HepG2 (cell line): ENCODE results near the gene ARHGAP5. TPM values are rescaled to one million over a fixed set of nuclear protein-coding genes. Genes with fewer than 3 reads are reported as not detected.

ENCODE experiments used
- ATAC-seq: fragments of 200-7000 bp; cut with Tn5 transposase; 3 replicates; pipeline ENCODE4 v1.9.1; 2020; ENCODE audit warnings: mild to moderate bottlenecking, moderate library complexity
- BruUV-seq: library from RNA; stranded (reverse); fragments of 400-500 nt; replicated peaks from 2 replicates; lab custom pipeline; 2021; lab: Mats Ljungman, UMichigan
- CTCF ChIA-PET: fragments of 300-600 bp; formaldehyde crosslinking; extraction: SDS; loops from one replicate; lab custom pipeline; 2021; ENCODE audit warnings: low total read pairs, inconsistent platforms, low intra/inter-chr PET ratio; lab: Yijun Ruan, JAX
- POLR2A ChIA-PET: fragments of 350-600 bp; sonication (Branson Sonifier 250); formaldehyde crosslinking; loops from one replicate; lab custom pipeline; 2020; ENCODE audit warnings: antibody characterized with exemption, inconsistent platforms; lab: Yijun Ruan, JAX
- DNase-seq: peaks from one replicate; pipeline ENCODE4 v3.0.0-alpha.2; 2015; ENCODE audit warnings: low spot score
- FAIRE-seq: peaks from 3 replicates; lab custom pipeline; 2011; peaks lifted over from hg19 to GRCh38; lab: Jason Lieb, UNC
- H2AFZ ChIP-seq: one replicate; pipeline ENCODE4 v1.6.1; 2011; ENCODE audit warnings: low read length, inconsistent platforms
- H3K27ac ChIP-seq: fragments of 300-600 bp; 3 replicates; pipeline ENCODE4 v1.8.0; 2011; ENCODE audit warnings: mixed run types, mild to moderate bottlenecking, mixed read lengths, low read length, inconsistent platforms; ENCODE audit not compliant: insufficient read depth; ENCODE audit errors: extremely low read length
- H3K27me3 ChIP-seq, 2 experiments: fragments of 200-600 bp in 1 of 2; 2 replicates in 1 of 2; 3 replicates in 1 of 2; pipeline versions ENCODE4 v1.6.0 to v1.8.0; 2011; ENCODE audit warnings: low read length in 2 of 2, mild to moderate bottlenecking in 2 of 2, moderate library complexity in 2 of 2, inconsistent platforms in 1 of 2; ENCODE audit not compliant: insufficient read depth in 2 of 2, control insufficient read depth in 1 of 2
- H3K36me3 ChIP-seq, 2 experiments: fragments of 200-600 bp in 1 of 2; replicated peaks in 1 of 2; 2 replicates in 1 of 2; 3 replicates in 1 of 2; pipeline versions ENCODE4 v1.5.1 to v1.8.0; 2011; ENCODE audit warnings: low read length in 2 of 2, inconsistent platforms in 1 of 2; ENCODE audit not compliant: insufficient read depth in 2 of 2, control insufficient read depth in 1 of 2
- H3K4me1 ChIP-seq: 2 replicates; pipeline ENCODE4 v1.5.1; 2012; ENCODE audit warnings: low read length, inconsistent platforms; ENCODE audit not compliant: insufficient read depth
- H3K4me2 ChIP-seq: 2 replicates; pipeline ENCODE4 v1.6.0; 2011; ENCODE audit warnings: low read depth, low read length, inconsistent platforms
- H3K4me3 ChIP-seq, 3 experiments: fragments of 200-600 bp in 1 of 3; sonication (generic), shearing (Covaris generic) in 1 of 3; replicated peaks in 1 of 3; 2 replicates each; pipeline ENCODE4 v1.5.1; 2011 to 2016; ENCODE audit warnings: low read length in 3 of 3, inconsistent platforms in 2 of 3, low read depth in 2 of 3, mild to moderate bottlenecking in 2 of 3, control low read depth in 1 of 3, mixed read lengths in 1 of 3; ENCODE audit not compliant: insufficient read depth in 1 of 3
- H3K79me2 ChIP-seq: one replicate; pipeline ENCODE4 v1.6.1; 2011; ENCODE audit warnings: low read length, inconsistent platforms; ENCODE audit not compliant: insufficient read depth
- H3K9ac ChIP-seq: 2 replicates; pipeline ENCODE4 v1.6.0; 2011; ENCODE audit warnings: mild to moderate bottlenecking, low read depth, low read length, inconsistent platforms; ENCODE audit not compliant: insufficient read depth
- H3K9me3 ChIP-seq: 2 replicates; pipeline ENCODE4 v1.5.1; 2012; ENCODE audit warnings: mild to moderate bottlenecking, low read length
- H4K20me1 ChIP-seq: 2 replicates; pipeline ENCODE4 v1.6.0; 2011; ENCODE audit warnings: inconsistent platforms, mild to moderate bottlenecking, low read length, moderate library complexity; ENCODE audit not compliant: insufficient read depth
- FLYWCH1 ChIP-seq: sonication (generic); formaldehyde crosslinking; IDR thresholded peaks from 2 replicates; pipeline ENCODE4 v1.8.1; 2023; ENCODE audit warnings: mild to moderate bottlenecking, missing genetic modification reagents
- FOXA3 ChIP-seq: IDR thresholded peaks from 2 replicates; pipeline ENCODE4 v1.6.1; 2016; ENCODE audit warnings: missing genetic modification reagents, missing compliant biosample characterization
- THRA ChIP-seq: sonication (generic); formaldehyde crosslinking; IDR thresholded peaks from 2 replicates; pipeline ENCODE4 v1.4.0; 2020; ENCODE audit warnings: missing genetic modification reagents, borderline replicate concordance
- ZFP36 ChIP-seq: fragments of 150-350 bp; IDR thresholded peaks from 2 replicates; pipeline ENCODE4 v1.6.1; 2018; ENCODE audit warnings: borderline replicate concordance, low read length, low read depth; ENCODE audit not compliant: partially characterized antibody
- ZFP37 ChIP-seq: sonication (generic); formaldehyde crosslinking; IDR thresholded peaks from 2 replicates; pipeline ENCODE4 v1.4.0; 2020; ENCODE audit warnings: missing genetic modification reagents, borderline replicate concordance
- ZNF264 ChIP-seq: sonication (generic); formaldehyde crosslinking; IDR thresholded peaks from 2 replicates; pipeline ENCODE4 v1.4.0; 2020; ENCODE audit warnings: missing genetic modification reagents
- WGBS: methylation state at CpG from one replicate; pipeline ENCODE4 v1.1.6; 2017; ENCODE audit warnings: low lambda C conversion rate; 5-methylcytosine and 5-hydroxymethylcytosine counted together
- in situ Hi-C: cut with HindIII; loops from 2 replicates; pipeline ENCODE4 v1.10.0; 2017; ENCODE audit warnings: low pct_unique_long_range_greater_than_20kb; ENCODE audit not compliant: extremely low pct_ligation_motif_present
- intact Hi-C: fragments of 100-400 bp; cut with micrococcal nuclease; formaldehyde crosslinking; loops from one replicate; pipeline ENCODE4 v1.10.0; 2022; ENCODE audit not compliant: unreplicated experiment
- polyA plus RNA-seq, 8 experiments: library from polyadenylated mRNA; depleted of rRNA in 3 of 8; stranded (reverse) in 7 of 8; unstranded in 1 of 8; fragments of >200 nt; fragmentation: Illumina TruSeq in 4 of 8; extraction: Trizol in 4 of 8; gene quantifications; 2 replicates each; pipeline versions ENCODE4 v1.2.1 to v1.2.3, GENCODE V29; 2011 to 2016; ENCODE audit warnings: low read depth in 4 of 8, missing spikeins in 1 of 8, mixed read lengths in 1 of 8; ENCODE audit not compliant: insufficient read depth in 1 of 8
- total RNA-seq, 5 experiments: library from RNA; depleted of rRNA; stranded (reverse); fragments of >200 nt; fragmentation: Illumina TruSeq; extraction: Trizol; gene quantifications; 2 replicates each; pipeline ENCODE4 v1.2.3, GENCODE V29; 2016; ENCODE audit warnings: low read depth in 1 of 5
- TF ChIP-seq, protein P1 (sequence below): sonication (generic); formaldehyde crosslinking; IDR thresholded peaks from one replicate; pipeline ENCODE4 v1.5.1; 2020; ENCODE audit warnings: mild to moderate bottlenecking, missing genetic modification reagents; ENCODE audit errors: not compliant biosample characterization
- TF ChIP-seq, protein P2 (sequence below): sonication (generic); formaldehyde crosslinking; IDR thresholded peaks from 2 replicates; pipeline ENCODE4 v1.5.1; 2020; ENCODE audit warnings: missing genetic modification reagents, mild to moderate bottlenecking, borderline replicate concordance
- TF ChIP-seq, protein P3 (sequence below): sonication (generic); formaldehyde crosslinking; IDR thresholded peaks from 2 replicates; pipeline ENCODE4 v1.5.0; 2020; ENCODE audit warnings: missing genetic modification reagents, mild to moderate bottlenecking, borderline replicate concordance

The ARHGAP5 gene
- total and polyA plus RNA-seq, 2 of the 13 experiments (the other 11 are each of a cell fraction or from before 2014, with no cell fraction given) = 33.7 to 144 TPM

GRCh38 chr14:32064931-32065330 is 12.2 kb upstream of the ARHGAP5 start:
- FAIRE-seq = no peak
- Histone ChIP-seq H4K20me1 (no peaks in the 10 kb centered on the region), H3K36me3 (no peaks in the 10 kb centered on the region)
- CTCF ChIA-PET = no interaction called here
- intact Hi-C loops = no loop called here
- POLR2A ChIA-PET = no interaction called here
- TF ChIP-seq, protein P1, sequence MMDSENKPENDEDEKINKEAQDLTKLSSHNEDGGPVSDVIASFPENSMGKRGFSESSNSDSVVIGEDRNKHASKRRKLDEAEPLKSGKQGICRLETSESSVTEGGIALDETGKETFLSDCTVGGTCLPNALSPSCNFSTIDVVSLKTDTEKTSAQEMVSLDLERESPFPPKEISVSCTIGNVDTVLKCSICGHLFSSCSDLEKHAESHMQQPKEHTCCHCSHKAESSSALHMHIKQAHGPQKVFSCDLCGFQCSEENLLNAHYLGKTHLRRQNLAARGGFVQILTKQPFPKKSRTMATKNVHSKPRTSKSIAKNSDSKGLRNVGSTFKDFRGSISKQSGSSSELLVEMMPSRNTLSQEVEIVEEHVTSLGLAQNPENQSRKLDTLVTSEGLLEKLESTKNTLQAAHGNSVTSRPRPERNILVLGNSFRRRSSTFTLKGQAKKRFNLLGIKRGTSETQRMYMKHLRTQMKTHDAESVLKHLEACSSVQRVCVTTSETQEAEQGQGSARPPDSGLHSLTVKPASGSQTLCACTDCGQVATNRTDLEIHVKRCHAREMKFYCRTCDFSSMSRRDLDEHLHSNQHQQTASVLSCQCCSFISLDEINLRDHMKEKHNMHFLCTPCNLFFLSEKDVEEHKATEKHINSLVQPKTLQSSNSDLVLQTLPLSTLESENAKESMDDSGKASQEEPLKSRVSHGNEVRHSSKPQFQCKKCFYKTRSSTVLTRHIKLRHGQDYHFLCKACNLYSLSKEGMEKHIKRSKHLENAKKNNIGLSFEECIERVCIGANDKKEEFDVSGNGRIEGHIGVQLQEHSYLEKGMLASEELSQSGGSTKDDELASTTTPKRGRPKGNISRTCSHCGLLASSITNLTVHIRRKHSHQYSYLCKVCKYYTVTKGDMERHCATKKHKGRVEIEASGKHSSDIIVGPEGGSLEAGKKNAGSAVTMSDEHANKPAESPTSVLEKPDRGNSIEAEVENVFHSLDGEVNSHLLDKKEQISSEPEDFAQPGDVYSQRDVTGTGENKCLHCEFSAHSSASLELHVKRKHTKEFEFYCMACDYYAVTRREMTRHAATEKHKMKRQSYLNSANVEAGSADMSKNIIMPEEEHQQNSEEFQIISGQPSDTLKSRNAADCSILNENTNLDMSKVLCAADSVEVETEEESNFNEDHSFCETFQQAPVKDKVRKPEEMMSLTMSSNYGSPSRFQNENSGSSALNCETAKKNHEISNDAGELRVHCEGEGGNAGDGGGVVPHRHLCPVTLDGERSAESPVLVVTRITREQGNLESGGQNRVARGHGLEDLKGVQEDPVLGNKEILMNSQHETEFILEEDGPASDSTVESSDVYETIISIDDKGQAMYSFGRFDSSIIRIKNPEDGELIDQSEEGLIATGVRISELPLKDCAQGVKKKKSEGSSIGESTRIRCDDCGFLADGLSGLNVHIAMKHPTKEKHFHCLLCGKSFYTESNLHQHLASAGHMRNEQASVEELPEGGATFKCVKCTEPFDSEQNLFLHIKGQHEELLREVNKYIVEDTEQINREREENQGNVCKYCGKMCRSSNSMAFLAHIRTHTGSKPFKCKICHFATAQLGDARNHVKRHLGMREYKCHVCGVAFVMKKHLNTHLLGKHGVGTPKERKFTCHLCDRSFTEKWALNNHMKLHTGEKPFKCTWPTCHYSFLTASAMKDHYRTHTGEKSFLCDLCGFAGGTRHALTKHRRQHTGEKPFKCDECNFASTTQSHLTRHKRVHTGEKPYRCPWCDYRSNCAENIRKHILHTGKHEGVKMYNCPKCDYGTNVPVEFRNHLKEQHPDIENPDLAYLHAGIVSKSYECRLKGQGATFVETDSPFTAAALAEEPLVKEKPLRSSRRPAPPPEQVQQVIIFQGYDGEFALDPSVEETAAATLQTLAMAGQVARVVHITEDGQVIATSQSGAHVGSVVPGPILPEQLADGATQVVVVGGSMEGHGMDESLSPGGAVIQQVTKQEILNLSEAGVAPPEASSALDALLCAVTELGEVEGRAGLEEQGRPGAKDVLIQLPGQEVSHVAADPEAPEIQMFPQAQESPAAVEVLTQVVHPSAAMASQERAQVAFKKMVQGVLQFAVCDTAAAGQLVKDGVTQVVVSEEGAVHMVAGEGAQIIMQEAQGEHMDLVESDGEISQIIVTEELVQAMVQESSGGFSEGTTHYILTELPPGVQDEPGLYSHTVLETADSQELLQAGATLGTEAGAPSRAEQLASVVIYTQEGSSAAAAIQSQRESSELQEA (CRISPR knock-in tag) = no peak
- no peak for TF ChIP-seq ZFP37 (CRISPR knock-in tag)
- TF ChIP-seq THRA = no peak
- TF ChIP-seq, protein P2, sequence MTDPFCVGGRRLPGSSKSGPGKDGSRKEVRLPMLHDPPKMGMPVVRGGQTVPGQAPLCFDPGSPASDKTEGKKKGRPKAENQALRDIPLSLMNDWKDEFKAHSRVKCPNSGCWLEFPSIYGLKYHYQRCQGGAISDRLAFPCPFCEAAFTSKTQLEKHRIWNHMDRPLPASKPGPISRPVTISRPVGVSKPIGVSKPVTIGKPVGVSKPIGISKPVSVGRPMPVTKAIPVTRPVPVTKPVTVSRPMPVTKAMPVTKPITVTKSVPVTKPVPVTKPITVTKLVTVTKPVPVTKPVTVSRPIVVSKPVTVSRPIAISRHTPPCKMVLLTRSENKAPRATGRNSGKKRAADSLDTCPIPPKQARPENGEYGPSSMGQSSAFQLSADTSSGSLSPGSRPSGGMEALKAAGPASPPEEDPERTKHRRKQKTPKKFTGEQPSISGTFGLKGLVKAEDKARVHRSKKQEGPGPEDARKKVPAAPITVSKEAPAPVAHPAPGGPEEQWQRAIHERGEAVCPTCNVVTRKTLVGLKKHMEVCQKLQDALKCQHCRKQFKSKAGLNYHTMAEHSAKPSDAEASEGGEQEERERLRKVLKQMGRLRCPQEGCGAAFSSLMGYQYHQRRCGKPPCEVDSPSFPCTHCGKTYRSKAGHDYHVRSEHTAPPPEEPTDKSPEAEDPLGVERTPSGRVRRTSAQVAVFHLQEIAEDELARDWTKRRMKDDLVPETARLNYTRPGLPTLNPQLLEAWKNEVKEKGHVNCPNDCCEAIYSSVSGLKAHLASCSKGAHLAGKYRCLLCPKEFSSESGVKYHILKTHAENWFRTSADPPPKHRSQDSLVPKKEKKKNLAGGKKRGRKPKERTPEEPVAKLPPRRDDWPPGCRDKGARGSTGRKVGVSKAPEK = no peak
- TF ChIP-seq, protein P3, sequence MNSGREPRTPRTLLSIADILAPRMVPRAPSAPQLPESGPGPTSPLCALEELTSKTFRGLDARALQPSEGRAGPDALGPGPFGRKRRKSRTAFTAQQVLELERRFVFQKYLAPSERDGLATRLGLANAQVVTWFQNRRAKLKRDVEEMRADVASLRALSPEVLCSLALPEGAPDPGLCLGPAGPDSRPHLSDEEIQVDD (CRISPR knock-in tag) = no peak
- no peak for TF ChIP-seq FLYWCH1 (CRISPR knock-in tag)
- TF ChIP-seq ZNF264 = no peak
- no peak for TF ChIP-seq FOXA3 (CRISPR knock-in tag)
- no peak for TF ChIP-seq ZFP36
- TF ChIP-seq, all 625 proteins: peak for 0
- DNase-seq (no peak), ATAC-seq (no peak)
- Histone ChIP-seq H2AFZ (no peak overlapping the region), H3K4me3 (no peak overlapping the region), H3K27ac (no peak overlapping the region), H3K9ac (no peak overlapping the region), H3K9me3 (no peaks in the 10 kb centered on the region), H3K27me3 (peaks cover 0 to 2% of the 10 kb centered on the region in 2 experiments; a peak in 1 of 5 replicates), H3K4me2 (no peak overlapping the region), H3K4me1 (no peaks in the 10 kb centered on the region), H3K79me2 (no peaks in the 10 kb centered on the region)
- WGBS = 28% methylated on average over 4 of the region's 4 CpGs
- in situ Hi-C loops = no loop called here
- BruUV-seq = no TSS peak
